HG02981 (cell line): Measurements from ENCODE around the gene KCNQ2.
"Not testable (repeated sequence)": the region's sequence is repeated elsewhere in the genome, so short reads cannot be mapped to it uniquely, and the experiment has no call there.

ENCODE experiments used
- ATAC-seq: cut with Tn5 transposase; IDR thresholded peaks from one replicate; pipeline ENCODE4 v1.9.1; 2021; ENCODE audit warnings: mild to moderate bottlenecking, moderate library complexity; ENCODE audit not compliant: unreplicated experiment

The KCNQ2 gene

DNA sequence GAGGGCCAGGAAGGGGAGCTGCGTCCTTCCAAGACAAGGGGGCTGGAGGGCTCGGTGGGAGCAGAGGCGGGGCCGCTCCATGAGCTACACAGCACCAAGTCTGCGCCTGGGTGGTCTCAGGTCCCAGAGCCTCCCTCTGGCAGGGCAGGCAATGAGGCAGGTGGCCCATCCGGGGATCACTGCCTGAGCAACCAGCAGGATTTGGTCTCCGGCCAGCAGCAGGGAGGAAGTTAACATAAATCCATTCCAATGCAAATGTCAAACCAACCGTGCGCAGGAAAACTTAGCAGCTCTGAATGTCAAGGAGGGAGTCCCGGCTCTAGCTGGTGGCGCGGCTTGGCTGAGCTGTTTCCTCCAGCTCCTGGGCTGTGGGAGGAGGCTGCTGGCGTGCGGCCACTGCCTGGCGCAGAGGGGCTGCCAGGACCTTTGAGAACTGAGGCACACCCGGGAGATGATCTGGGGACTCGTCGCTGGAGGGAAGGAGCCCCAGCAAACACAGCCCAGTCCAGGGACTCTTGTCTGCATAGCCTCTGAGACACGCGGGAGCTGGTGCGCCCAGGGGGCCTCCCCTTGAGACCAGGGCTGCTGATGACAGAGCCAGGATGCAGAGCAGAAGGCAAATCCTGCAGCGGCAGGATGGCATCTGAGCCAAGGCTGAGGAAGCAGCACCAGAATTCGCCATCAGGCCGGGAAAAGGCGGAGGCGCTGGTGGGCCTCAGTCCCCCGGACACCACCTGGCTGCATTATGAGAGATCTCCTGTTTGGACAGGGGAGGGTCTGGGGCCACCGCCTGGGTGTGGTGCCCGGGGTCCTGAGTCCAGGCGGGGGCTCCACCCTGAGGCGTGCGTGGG, 78.2 kb downstream of the KCNQ2 start:
- ATAC-seq = no peak

DNA sequence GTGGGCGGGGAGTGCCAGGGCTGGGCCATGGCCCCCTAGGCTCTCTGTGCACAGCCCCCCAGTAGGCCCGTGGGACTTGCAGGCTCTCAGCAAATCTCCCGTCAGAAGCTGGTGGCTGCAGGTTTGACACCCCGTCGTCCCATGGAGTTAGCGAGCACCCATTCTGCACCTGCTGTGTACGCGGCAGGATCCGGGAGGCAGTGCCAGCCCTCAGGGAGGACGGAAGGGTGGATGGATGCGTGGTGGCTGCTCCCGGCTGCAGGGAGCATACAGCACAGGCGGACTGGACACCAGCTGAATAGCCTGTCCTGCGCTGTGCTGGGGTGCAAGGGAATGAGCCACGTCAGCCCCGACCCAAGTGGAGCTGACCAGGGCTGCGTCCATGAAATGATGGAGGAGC, 78.9 kb downstream of the KCNQ2 start:
- no peak for ATAC-seq

DNA sequence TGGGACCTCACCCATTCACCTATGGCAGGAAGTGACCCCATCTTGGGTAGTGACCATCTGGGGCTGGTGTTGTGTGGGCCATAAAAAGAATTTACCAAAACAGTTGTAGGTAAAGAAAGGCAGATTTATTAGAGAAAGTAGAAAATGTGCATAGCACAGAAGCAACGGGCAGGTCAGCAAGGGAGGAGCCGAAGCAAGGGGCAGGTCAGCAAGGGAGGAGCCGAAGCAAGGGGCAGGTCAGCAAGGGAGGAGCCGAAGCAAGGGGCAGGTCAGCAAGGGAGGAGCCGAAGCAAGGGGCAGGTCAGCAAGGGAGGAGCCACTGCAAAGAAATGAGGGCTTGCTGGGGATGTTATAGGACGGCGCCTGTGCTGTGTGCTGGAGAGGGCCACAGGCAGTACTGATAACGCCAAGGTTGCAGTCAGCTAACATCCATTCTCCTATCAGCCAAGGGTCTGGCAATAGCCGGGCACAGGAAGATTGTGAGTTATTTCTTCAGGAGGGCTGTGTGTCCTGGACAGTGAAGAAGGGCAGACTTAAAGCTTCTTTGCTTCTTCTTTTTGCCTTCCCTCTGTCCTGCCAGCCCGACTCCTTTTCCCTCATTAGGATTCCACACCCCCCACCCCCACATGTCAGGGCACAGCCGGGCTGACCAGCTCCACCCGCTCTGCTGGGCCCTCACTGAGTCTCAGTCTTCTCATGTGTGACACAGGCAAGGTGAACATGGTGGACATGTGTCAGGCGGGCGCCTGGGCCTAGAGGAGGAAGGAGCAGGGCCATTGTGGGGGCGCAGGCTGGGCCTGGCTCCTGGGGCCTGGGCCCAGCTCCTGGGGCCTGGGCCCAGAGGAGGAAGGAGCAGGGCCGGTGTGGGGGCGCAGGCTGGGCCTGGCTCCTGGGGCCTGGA, 79.7 kb downstream of the KCNQ2 start:
- ATAC-seq = no peak

DNA sequence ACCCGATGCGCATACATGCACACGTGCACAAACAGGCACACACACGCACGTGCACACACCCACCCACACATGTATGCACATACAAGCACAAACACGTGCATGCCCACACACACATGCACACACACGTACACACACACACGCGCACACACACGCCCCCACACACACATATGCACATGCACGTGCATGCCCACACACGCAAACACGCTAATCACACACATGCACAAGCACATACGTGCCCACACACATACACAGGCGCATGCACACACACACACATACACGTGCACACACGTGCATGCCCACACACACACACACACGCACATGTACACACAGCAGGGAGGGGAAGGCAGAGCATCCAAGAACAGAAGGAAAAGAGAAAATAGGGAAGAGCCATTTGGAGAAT, 84.5 kb downstream of the KCNQ2 start:
- no peak for ATAC-seq

DNA sequence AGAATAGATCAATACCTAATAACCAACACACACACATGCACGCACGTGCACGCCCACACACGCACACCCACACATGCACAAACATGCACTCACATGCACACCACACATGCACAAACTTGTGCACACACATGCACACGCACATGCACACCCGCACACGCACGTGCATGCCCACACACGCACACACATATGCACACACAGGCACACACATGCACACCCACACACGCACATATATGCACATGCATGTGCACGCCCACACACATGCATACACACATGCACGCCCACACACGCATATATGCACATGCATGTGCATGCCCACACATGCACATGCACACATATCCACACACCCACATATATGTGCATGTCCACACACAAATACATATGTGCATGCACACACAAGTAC, 85.1 kb downstream of the KCNQ2 start:
- ATAC-seq = no peak

DNA sequence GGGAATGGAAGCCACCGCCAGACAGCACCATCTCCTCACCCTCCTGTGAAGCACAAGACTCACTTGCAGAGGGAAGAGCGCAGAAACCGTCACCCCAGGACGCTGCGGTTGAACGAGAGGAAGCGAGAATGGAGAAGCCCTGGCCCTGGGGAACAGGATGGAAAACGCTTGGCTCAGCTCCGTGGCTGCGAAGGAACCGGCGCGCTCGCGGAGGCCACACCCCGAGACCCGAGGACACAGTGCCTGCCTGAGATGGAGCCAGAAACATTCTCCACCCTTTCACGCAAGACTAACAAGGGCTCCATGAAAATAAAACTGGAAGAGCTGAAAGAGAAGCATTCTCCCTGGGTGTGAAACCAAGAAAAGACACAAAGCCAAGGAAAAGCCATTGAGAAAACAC, 86.0 kb downstream of the KCNQ2 start:
- ATAC-seq = no peak

DNA sequence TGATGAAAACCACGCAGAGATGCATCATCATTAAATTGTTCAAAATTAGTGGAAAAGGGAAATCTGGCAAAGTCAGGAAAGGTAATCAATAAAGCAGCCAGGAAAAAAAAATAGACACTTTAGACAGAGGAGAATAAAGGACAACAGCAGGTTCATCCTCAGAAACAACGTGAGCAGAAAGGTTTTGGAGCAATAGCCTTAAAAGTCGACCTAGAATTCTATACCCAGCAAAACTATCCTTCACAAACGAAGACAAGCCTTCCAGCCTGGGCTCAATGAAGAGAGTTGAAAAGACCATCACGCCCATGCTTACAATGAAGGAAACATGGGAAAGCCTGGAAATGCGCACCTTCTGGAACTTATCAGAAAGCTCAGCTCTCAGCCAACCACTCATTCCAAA, 86.6 kb downstream of the KCNQ2 start:
- ATAC-seq = no peak

DNA sequence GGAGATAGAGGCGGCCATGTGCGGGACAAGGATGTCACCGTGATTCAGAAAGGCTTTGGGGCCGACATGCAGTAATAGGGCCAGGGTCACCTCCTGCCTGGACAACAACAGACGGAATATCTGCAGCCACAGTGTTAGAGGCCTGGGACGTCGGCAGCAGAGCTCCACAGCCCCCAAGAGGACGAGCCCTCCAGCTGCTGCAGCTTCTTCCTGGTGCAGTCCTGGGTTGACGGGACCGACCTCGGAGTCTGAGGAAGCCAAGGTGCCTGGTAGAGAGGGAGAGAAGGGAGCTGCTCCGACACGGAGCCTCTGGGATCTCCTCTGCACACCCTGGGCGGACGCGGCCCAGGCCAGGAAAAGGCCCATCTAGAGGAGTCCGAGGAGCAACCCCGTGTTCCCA, 88.1 kb downstream of the KCNQ2 start:
- ATAC-seq = no peak

DNA sequence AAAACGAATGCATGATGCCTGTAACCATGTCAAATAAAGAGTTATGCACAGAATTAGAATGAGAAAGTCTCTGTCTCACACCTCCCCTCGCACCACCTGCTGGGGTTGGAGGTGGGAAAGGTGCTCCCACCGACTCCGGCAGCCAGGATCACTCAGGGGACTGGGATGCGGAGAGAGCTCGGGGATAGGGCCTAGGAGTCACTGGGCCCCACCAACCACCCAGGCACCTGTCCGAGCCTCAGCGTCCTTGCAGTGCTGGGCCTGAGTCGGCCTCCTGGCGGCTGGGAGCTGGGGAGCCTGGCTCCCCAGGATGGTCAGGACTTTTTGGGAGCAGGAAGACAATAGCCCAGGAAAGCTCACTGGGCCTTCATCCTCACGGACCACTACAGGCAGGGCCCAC, 88.9 kb downstream of the KCNQ2 start:
- no peak for ATAC-seq

DNA sequence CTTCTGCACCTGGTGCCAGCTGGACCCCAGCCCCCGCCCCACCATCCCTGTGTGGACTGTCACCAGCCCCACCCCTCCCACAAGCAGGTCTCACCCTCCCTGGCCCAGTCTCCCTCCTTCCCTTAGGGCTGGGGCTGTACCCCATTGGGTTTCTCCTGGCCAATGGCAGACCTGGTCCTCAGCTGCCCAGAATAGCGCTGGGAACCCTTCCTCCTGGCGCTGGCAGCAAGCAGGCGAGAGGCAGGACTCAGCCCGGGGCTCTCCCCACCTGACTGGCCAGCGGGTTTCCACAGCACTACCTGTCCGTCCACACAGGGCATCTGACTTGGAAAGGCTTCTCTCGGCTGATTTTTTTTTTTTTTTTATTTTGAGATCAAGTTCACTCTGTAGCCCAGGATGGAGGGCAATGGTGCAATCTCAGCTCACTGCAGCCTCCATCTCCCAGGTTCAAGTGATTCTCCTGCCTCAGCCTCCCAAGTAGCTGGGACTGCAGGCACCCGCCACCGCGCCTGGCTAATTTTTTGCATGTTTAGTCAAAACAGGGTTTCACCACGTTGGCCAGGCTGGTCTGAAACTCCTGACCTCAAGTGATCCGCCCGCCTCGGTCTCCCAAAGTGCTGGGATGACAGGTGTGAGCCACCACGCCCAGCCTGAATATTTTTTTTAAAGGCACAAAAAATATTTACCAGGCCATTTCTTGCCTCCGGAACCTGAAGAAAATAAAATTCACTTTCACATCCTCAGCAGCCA, 89.7 kb downstream of the KCNQ2 start:
- ATAC-seq = no peak

DNA sequence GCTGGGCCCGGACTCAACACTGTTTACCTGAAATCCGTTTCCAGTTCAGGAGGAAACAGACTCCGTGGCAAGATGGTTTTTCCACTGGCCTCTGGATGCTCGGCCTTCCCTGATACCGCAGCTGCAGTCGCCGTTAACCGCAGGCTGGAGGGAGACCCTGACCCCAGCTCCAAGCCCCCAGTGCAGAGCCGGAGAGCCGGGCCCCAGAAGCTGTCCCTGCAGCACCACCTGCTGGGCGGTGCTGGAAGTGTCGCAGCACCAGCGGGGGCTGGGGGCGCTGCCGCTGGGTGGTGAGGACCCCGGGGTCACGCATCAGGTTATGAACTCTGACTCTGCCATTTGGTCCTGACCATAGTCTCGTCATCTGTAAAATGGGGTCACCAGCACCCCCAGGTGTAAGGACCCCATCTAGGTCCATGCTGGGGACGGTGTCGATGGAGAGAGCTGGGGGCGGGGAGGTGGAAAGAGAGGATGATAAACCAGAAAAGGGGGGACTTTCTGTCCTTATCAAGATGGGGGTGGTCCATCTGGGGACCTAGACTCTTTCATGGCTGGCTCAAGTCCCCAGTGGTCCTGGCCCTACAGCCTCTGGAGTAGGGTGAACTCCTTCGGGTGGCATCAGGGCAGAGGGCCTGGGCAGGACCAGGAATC, 90.5 kb downstream of the KCNQ2 start:
- no peak for ATAC-seq

DNA sequence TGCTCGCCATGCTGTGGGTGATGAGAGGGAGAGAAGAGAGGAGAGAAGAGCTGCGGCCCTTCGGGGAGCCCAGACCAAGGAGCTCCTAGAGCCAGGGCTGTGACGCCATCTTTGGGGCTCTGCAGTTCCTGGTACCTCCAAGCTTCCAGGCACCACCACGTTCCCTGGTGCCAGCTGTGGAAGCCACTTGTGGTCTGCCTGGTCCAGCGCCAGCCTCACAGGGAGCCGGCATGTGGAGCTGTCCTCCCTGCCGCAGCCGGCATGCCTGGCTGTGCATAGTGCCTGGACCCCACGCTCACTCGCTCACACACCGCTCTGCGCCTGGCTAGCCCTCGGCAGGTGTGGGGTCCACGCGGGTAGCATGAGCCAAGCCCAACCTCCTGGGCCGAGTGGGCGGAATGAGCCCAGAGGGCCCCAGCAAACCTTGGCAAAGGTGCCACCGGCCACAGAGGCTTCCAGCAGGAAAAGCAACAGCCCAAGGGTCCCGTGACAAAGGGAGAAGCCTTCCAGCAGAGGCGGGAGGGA, 92.0 kb downstream of the KCNQ2 start:
- no peak for ATAC-seq

DNA sequence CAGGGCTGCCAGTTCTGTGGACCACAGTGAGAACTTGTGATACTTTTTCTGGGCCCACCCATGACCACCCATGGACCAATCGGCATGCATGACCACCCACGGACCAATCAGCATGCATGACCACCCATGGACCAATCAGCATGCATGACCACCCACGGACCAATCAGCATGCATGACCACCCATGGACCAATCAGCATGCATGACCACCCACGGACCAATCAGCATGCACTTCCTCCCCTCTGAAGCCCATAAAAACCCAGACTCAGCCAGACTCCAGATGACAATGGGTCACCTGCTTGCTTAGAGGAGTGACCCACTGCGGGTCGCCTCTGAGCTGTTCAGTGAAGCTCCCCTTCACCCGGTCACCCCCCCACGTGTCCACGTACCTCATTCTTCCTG, 92.6 kb downstream of the KCNQ2 start:
- ATAC-seq = not testable (repeated sequence)

DNA sequence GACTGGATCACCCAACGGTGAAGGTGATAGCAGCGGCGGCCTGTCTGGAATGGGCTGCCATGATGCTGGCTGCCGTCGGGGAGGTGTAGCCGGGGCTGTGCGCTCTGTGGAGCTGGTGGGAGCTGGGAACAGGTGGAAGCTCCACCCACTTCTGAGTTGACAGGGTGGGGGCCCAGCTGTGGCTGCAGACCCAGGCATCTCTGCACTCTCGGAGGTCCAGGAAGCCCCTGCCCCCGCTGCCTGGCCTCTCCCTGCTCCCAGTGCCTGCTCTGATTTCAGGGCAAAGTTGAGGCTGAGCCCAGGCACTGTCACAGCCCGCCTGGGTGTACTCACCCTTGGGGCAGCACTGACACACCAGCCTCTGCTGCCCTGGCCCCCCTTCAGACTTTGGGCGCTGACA, 93.2 kb downstream of the KCNQ2 start:
- ATAC-seq = no peak

DNA sequence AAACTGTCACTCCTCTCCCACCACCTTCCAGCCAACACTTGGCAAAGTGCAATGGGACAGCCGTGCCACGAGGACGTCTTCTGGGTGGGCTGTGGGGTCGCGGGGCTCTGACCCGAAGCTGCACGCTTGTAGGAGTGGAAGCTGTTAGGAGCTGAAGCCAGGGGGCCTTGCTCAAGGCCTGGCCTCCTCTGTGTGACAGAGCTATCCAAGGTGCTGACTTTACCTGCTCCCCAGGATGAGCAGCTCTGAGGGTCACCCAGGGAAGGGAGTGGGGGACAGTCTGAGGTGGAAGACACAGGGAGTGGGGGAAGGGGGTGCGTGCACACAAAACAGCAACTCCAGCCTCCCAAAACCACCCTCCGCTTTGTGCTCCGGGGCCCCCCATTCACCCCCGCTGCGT, 93.8 kb downstream of the KCNQ2 start:
- ATAC-seq = no peak

DNA sequence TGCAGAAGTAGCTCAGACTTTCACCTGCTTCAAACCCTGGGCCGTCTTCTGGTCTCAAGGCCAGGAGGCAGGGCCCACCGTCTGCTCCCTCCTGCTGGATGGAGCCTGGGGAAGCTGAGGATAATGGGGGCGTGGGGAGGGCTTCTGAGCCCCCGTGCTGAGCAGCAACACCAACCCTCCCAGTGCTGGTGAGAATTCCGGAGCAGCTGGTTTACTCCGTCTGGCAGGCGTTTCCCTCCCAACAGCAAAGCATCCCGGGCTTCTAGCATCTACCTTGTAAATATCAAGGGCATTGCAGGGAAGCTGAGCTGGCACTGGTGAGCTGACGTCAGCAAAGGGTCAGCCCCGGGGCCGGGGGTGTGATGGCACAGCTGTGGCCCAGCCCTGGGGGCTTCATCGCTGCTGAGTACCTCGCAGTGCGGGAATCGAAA, 94.5 kb downstream of the KCNQ2 start:
- no peak for ATAC-seq

DNA sequence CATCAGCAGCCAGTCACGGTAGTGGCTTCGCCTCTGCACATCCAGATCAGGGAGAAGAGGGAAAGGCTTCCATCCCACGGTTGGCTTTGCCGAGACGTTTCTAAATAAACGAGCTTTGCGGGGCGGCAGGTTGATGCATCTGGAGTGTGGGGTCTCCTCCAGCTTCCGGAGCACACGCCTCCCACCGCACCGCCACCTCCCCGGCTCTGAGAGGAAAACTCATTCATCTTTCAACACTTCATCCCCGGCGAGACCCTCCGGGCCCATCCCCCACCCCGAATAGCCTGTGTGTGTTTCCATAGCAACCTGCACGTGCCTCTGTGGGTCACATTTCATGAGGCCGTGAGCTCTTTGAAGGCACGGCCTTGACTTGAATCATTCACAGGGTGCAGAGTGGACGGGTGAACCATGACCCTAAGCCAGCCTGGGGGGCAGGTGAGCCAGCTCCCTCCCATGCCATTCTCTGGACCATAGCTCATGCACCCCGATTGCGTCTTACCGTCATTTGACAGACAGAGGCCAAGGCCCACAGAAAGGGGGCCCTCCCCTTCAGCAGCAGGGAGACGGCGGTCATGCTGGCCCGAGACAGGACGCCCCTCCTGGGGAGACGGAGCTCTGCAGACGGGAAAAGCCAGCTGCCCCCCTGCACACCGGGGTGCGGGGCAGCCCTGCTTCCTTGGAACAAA, 95.1 kb downstream of the KCNQ2 start:
- no peak for ATAC-seq

DNA sequence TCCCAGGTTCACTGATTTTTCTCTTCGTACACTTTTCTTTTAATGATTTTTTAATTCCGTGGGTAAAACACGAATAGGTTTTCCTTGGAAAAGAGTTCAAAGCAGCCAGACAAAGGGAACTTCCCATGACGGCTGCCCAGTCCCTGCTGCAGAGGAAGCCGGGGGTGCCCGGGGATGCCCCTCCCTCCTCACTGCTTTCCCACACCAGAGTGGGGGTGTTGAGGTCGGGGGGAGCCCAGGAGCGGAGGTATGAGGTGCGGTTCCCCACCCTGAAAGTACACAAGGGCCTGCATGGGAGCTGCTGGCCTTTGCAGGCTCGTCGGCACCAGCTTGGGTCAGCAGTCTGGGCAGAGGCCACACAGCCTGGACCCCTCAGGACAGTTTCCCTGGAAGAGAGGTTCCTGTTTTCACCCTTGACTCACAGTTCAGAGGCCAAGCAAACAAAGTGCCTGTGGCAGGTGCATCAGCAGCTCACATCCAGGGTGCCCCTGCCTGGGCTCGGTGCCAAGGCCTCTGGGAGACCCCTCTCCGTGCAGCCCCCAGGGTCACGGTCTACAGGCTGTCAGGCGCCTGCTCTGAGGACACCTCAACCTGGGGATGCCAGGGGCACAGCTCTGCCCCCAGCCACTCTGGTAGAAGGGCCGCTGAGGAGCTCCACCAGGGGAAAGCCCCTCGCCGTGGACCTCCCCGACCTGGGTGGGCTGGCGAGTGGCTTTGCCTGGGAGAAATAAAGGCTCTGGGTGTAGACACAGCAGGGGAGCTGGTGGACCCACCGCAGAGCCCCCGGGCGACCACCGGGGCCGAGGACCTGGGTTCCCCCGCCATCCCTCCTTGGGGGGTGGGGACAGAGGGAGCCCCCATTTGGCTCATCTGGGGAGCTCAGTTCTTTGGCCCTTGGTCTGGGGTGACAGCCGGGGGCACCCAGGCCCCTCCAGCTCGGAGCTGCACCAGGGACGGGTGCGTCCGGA, 95.9 kb downstream of the KCNQ2 start:
- no peak for ATAC-seq

DNA sequence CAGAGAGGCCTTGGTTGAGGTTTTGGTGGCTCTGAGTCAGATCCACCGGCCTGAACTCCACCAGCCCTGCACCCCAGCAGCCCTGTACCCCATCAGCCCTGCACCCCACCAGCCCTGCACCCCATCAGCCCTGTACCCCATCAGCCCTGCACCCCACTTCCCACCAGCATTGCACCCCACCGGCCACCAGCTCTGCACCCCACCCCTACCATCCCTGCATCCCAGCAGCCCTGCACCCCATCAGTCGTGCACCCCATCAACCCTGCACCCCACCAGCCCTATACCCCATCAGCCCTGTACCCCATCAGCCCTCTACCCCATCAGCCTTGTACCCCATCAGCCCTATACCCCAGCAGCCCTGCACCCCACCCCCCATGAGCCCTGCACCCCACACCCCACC, 97.0 kb downstream of the KCNQ2 start:
- no peak for ATAC-seq
